Muscle of back (tissue), 13 donors: ENCODE data around the gene FBXO48. TPM values are rescaled to one million over a fixed set of nuclear protein-coding genes. Genes with fewer than 3 reads are reported as not detected.
"Not testable (repeated sequence)": the region's sequence is repeated elsewhere in the genome, so short reads cannot be mapped to it uniquely, and the experiment has no call there.

Experiments used
- DNase-seq, 3 donors: peaks; one replicate each; pipeline versions ENCODE4 v3.0.0 to v3.0.0-alpha.2; 2013
- long read RNA-seq, 9 donors: transcript quantifications; one replicate each; lab custom pipeline, GENCODE V29; 2026
- polyA plus RNA-seq, 10 donors: library from polyadenylated mRNA; unstranded; fragments of 120-200 nt; gene quantifications; one replicate each; pipeline ENCODE4 v1.2.1, GENCODE V29; 2013; ENCODE audit not compliant: insufficient read length in 10 of 10

The FBXO48 gene, protein sequence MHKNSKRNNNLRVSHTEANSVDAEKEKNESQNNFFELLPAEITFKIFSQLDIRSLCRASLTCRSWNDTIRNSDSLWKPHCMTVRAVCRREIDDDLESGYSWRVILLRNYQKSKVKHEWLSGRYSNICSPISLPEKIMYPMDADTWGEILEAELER
- polyA plus RNA-seq = 1 to 10 TPM; 1.0 to 2.4 (median 1.6) TPM
- long read RNA-seq, donor 1 = 0 reads
- long read RNA-seq, donor 2, full-length matches to known transcripts = 1 of 1 reads
- long read RNA-seq, donor 2, partial matches to known transcripts = 0 of 1 reads
- long read RNA-seq, donor 2, other reads (novel, unspliced or antisense) = 0 of 1 reads
- long read RNA-seq, donor 3 = 0 reads
- long read RNA-seq, donor 4 = 0 reads
- long read RNA-seq, donor 5 = 0 reads
- long read RNA-seq, donor 6, full-length matches to known transcripts = 1 of 1 reads
- long read RNA-seq, donor 6, partial matches to known transcripts = 0 of 1 reads
- long read RNA-seq, donor 6, other reads (novel, unspliced or antisense) = 0 of 1 reads
- long read RNA-seq, donor 7 = 0 reads
- long read RNA-seq, donor 8 = 0 reads
- long read RNA-seq, donor 9 = 0 reads

DNA sequence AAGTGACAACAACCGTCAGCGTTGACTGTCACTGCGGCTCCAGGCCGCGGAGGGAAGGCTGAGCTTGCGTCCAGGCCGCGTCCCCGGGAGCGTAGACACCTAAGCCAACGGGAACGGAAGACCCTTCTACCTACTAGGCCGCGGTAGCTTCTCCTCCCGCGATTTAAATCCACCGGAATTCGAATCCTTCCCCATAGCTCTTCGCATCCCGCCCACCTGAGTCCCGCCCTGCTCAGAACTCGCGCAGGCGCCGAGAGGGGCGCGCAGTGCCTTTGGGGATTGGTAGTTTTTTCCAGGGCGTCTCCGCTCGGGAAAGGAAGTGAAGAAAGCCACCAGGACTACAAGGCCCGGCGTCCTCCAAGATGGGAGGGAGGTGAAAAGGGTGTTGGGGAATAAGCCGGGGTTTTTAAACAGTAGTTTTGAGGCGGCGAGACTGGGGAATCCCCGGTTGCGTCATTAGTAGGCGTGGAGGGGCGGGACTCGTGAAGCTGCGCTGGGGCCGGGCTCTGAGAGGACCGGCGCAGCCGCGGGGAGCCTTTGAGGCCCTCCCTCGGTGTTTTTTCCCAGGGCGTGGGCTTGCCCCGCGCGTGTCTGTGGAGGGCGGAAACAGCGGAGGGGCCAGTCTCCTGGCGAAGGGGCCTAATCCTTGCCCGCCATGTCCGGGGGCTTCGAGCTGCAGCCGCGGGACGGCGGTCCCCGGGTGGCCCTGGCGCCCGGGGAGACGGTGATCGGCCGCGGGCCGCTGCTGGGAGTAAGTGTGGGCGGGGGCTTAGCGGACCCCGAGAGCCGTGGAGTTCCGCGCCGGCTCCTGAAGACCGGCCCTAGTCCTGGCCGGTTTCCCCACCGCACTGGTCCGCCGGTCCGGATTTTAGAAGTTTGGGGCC is at the start of gene FBXO48, which contains the start of gene APLF:
FBXO48 (minus strand) TSS at position 218 of the 884 bp plus-strand sequence. CDS start 2,149 bp downstream, outside the sequence.
APLF (plus strand) TSS at position 509 of the 884 bp plus-strand sequence; CDS start at position 656, 147 bp downstream.
- peak; percentile 99 for DNase-seq

DNA sequence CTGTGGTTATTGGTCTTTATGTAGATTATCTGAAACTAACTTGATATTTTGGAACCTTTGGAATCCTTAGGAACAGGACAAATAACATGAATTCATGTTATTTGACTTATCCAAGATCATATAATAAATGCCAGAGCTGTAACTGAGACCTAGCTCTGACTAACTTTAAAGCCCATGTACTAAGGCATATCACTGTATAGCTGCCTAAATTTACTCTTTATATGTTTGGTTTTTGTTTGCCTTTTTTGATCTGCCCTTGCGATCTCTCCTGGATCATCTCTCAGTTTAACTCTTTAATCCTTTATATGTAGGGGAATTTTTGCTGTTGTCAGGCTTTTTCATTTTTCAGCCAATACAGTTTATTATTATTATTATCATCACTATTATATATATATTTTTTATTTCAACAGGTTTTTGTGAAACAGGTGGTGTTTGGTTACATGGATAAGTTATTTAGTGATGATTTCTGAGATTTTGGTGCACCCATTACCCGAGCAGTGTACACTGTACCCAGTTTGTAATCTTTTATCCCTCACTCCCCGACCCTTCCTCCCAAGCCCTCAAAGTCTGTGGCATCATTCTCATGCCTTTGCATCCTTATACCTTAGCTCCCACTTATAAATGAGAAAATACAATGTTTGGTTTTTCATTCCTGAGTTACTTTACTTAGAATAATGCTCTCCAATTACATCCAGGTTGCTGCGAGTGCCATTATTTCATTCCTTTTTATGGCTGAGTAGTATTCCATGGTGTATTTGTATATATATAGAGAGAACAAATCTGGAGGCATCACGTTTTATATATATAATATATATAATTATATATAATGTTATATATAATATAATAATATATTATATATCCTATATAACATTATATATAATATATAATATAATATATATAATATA is 49.2 kb upstream of the FBXO48 start:
- no peak for DNase-seq

DNA sequence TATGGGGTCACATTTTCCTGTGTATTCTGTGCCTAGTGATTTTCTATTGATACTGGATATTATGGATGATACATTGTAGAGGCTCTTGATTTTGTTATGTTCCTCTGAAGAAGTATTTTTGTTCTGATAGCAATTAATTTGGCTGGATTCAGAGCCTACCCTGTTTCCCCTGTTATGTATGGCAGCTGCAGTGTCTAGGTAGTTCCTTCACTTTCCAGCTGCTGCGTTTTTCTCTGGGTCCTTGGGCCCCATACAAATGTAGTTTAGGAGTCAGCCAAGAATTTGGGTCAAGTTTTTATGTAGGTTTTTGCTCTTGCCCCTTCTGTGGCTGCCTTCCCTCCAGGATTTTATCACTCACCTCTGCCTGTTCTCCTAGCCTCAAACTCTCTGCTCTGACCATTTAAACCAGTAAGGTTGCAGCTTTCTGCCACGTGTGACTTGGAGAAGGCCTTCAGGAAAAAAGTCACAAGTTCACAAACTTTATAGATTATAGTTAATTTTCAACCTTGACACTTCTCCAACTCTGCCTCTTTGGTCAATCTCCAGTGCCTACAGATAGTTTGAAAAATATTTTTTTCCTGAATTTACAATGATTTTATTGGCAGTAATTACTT is 47.3 kb upstream of the FBXO48 start:
- no peak for DNase-seq

DNA sequence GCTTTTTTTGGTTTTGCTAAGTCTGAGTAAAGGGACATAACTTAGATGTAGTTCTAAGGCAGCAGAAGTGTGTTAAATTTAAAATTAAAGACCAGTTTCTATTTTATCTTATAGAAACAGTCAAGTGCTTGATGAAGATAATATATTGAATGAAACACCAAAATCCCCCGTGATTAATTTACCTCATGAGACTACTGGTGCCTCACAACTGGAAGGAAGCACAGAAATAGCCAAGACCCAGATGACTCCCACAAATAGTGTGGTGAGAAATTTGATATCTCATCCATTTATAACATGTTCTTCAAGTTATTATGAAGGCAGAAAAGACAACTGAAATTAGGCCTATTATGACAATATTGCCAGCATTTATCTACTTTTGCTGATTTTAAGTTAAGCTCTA is 45.9 kb upstream of the FBXO48 start:
- no peak for DNase-seq

DNA sequence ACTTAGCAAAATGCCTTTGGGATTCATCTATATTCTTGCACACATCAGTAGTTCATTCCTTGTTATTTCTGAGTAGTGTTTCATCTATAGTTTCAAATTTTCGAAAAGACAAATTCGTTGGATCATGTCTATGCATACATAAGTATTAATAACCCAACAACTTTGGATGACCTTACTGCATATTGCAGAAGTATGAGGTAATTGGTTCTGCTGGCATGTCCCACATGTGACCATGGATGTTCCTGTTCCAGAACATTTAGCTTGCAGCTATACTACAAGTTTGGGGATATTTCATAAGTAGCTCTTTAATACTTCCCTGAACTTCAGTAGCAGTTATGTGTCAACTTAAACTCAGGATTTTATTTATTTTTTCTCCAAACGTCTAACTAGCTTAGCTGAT is 45.2 kb upstream of the FBXO48 start:
- DNase-seq = peak in 2 of 3 donors; percentile 24 to 61

DNA sequence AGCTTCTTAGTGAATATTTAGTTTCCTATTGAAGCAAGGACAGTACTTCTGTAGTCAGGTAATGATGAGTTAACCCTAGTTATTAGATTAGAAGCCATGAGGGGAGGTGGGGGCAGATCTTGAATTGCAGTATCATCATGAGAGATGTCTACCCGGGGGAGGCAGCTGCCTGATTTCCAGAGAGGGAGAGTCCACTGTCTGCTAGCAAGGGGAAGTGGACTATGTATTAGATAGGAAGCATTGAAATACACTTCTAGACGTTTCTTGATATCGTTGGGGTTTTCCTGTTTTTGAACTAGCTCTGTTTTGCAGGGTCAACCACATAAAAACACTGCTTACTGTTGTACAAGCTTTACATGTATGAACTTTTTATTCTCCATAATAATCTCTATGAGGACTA is 39.1 kb upstream of the FBXO48 start:
- no peak for DNase-seq

DNA sequence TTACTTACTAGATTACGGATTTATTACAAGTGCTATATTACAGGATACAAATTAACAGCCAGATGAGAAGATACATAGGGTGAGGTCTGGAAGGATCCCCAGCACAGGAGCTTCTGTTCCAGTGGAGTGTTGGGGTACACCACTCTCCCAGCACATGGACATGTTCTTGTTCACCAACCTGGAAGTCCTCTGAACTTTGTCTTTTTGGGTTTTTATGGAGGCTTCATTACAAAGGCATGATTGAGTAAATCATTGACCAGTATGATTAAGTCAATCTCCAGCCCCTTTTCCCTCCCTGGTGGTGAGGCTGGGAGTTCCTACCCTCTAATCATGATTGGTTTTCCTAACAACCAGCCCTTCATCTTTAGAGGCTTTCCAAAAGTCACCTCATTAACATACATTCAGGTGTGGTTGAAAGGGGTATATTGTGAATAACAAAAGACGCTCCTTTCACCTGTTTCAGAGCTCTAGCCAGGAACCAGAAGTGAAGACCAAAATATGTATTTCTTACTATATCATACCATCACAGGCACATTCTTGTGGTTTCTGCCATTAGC is 38.6 kb upstream of the FBXO48 start:
- DNase-seq = no peak

DNA sequence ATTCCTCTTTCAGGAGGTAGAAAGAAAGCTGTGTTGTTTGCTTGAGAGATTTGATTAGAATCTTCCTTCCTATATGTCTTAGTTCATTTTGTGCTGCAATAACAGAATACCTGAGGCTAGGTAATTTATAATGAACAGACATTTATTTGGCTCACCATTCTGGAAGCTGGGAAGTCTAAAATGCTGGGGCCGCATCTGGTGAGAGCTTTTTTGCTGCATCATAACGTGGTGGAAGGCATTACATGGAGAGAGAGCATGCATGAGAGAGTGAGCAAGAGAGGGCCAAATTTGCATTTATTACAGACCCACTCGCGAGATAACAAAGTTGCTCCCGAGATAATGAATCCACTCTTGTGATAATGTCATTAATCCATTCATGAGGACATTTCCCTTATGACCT is 34.7 kb upstream of the FBXO48 start:
- no peak for DNase-seq

DNA sequence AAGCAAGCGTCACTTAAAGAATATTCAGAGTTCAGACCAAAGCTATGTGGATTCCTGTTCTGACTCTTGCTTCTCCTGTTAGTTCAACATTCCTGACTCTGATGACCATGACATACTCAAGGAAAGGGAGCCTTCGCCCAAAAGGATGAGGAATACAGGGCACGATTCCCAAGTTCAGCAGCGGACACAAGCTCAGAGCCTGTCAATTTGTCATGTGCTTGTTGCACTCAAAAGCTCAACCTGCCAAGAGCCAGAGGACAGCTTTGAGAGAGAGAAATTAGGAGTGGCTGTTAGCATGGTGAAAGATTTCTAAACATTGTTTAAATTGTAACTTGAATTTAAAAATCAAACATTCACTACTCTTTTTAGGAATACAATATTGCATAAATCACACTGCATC is 33.6 kb upstream of the FBXO48 start:
- no peak for DNase-seq

DNA sequence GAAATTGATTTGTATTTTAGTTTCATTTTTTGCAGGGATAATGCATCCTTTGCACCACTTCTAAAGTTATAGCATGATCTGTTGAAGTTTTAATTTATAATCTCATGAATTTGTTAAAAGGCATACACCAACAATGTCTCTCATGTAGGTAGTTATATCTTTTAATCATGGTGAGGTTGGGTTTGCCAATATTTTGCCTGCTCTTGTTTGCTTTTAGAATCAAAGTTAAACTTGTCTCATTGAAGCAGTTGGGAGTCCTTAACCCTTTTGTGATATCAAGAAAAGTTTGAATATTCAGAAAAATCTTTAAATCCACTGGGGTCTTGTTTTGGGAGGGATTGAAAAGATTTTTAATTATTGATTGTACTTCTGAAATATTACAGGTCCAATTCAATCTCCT is 32.0 kb upstream of the FBXO48 start:
- no peak for DNase-seq

DNA sequence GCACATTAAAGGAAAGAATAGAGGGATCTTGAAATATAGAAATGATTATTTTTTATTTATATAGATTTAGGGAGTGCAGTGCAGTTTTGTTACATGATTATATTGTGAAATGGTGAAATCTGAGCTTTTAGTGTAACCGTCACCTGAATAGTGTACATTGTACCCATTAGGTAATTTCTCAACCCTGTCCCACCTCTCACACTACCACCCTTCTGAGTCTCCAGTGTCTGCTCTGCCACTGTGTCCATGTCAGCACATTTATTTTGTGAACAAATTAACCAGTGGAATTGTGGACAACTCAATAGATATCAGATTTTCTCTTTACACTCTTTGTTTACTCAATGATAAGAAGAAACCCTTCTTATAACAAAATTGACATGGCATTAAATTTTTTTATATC is 24.5 kb upstream of the FBXO48 start:
- DNase-seq = no peak

DNA sequence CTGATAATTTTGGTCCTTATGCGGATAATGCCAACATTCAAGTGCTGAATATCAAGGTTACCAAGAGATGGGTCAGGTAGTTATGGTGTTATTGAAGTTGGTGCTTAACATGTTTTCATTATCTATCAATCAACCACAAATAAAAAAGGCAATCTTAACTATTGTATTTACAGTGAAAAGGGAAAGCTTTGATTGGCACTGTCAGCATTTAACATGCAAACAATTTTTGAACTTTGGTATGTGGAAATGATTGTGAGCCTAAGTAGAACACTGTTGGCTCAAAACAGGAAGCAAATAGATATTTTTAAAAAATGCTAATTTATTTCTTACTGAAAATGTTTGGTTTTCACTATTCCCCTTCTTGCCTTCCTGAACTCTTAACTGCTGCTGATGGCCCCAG is 22.2 kb upstream of the FBXO48 start:
- DNase-seq = no peak

DNA sequence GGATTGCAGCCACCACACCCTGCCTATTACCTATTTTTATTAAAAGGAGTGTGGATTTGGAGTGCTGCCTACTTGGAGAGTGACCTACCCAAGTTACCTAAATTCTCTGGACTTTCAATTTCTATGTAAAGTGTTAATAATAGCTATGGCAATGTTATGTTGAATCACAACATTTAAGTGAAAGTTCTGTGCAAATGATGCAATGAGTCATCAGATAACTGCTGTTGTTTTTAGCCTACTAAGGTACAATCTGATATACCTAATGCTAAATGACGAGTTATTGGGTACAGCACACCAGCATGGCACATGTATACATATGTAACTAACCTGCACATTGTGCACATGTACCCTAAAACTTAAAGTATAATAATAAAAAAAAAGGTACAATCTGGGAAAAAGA is 21.5 kb upstream of the FBXO48 start:
- not testable (repeated sequence) for DNase-seq

DNA sequence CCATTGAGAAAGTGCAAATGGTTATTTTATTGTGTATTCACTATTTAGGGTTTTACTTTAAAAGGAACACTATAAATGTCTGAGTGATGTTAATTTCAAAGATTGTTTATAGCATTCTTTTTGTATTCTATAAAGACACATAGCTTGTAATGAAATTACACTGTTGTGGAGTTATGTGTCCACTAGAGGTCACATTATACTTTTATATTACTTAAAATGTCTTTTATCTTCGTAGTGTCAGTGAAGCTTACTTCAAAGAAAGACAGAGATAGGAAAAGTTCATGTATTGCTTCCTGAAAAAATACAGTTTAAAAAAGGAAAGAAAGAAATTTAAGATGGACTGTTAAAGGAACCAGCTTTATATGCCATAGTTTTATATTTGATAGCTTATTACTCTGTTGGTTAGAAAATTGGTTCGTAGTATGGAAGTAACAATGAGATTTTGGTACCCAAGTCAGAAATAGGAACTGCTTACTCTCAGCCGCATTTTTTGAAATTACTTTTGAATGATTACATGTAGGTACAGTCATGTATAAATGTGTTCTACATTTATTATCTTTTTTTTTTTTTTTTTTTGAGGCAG is 20.8 kb upstream of the FBXO48 start:
- DNase-seq = peak in 2 of 3 donors; percentile 19 to 45

DNA sequence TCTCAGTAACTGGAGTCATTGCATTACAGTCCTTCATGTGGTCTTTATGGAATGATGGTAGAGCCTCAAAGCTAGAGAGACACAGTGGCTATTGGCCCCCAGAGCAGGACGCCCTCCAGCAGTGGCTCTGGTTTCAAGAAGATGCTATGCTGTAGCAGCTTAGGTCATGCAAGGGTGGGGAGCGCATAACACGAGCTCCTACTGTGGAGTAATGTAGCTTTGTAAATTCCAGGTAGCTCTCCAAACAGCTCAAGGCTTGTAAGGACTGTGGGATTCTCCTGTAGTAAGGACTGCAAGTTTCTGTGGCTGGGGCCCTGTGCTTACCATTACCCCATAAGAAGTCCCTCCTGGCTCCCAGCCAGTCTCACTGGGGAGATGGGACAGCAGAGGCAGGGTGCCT is 15.9 kb upstream of the FBXO48 start:
- no peak for DNase-seq

DNA sequence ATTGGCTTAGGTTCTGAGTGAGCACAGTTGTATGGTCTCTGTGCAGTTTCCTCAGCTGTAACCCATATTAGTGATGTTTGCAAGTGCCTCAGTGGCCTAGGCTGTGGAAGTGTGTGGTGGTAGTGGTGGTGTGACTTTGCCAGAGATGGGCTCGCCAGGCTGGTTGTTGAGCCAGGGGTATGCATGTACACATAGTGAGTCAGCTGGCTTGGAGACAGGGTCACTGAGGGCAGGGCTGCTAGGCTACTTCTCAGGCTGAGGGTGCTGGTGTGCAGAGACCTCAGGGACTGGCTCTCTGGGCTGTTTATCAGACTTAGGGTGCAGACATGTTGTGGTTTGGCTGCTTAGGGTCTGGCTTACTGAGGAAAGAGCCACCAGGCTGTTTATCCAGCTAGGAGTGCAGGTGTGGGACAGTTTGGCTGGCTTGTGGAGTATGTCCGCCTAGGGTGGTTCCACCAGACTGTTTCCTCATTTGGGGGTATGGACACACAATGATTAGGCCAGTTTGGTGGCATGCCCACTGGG is 15.3 kb upstream of the FBXO48 start:
- DNase-seq = no peak

DNA sequence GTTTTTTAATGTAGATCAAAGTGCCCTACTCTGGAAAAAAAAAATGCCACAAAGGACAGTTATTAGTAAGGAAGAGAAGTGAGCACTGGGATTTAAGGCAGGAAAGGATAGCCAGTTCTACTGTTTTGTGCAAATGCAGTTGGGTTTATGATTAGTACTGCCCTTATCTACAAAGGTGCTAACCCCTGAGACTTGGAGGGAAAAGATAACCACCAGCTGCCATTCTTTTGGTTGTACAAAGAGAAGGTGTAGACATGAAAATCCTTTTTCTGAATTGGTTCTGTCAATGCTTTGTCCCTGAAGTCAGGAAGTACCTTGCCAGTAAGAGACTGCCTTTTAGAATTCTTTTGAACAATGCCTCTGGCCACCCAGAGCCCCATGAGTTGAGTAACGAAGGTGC is 11.6 kb upstream of the FBXO48 start:
- no peak for DNase-seq

DNA sequence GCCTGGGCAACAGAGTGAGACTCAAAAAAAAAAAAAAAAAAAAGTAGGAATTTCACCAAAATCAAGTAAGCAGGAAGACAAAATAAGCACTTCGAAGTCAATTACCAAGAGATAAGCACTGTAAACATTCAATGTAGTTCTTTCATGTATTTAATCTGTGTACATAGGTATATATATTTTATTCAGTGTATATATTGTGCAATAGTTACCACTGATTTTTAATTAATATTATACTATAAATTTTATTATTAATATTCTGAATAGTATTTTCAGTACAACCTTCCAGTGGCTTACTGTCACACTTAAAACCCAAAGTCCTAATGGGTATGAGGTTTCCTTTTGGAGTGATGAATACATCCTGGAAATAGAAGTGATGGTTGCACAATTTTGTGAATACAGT is 9.4 kb upstream of the FBXO48 start:
- no peak for DNase-seq

DNA sequence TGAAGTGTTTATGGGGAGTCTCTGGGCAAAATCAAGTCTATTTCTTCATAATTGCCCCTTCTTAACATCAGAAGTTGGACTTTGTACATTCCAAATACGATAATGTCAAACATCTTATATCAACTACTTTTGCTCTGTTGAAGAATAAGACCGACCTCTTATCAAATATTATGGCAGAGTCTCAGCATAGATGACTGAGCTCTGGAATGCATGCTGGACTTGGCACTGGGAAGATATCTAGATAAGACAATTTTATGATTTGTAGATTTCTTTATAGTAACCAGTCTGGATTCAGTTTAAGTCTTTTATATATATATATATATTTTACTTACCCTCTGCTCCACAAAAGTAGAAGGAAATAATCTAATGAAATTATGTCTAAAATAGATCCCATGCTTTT is 8.5 kb upstream of the FBXO48 start:
- no peak for DNase-seq

DNA sequence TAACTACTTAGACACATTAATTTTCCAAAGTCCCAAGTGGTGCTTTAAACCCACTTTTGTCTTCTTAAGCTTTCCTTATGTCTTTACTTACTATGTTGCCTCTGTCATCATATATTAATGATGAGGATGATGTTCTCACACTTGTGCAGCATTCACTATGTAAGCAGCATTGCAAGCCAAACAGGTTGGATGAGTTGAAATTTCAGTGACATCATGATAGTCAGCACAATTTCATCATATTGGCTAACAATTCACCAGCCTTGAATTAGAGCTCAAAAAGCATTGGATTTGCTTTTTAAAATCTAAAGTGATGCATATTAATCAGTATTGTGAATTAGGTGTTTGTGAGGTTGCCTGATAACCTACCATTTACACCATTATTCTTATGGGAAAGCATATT is 8.0 kb upstream of the FBXO48 start:
- no peak for DNase-seq
